T1000 (cell line): ENCODE results near the gene NRTN.
"Not testable (repeated sequence)": the region's sequence is repeated elsewhere in the genome, so short reads cannot be mapped to it uniquely, and the experiment has no call there.

Experiments used
- DNase-seq: peaks from one replicate; lab custom pipeline; 2025; ENCODE audit warnings: mixed read lengths; lab: John Stamatoyannopoulos, UW

The NRTN gene, protein sequence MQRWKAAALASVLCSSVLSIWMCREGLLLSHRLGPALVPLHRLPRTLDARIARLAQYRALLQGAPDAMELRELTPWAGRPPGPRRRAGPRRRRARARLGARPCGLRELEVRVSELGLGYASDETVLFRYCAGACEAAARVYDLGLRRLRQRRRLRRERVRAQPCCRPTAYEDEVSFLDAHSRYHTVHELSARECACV

DNA sequence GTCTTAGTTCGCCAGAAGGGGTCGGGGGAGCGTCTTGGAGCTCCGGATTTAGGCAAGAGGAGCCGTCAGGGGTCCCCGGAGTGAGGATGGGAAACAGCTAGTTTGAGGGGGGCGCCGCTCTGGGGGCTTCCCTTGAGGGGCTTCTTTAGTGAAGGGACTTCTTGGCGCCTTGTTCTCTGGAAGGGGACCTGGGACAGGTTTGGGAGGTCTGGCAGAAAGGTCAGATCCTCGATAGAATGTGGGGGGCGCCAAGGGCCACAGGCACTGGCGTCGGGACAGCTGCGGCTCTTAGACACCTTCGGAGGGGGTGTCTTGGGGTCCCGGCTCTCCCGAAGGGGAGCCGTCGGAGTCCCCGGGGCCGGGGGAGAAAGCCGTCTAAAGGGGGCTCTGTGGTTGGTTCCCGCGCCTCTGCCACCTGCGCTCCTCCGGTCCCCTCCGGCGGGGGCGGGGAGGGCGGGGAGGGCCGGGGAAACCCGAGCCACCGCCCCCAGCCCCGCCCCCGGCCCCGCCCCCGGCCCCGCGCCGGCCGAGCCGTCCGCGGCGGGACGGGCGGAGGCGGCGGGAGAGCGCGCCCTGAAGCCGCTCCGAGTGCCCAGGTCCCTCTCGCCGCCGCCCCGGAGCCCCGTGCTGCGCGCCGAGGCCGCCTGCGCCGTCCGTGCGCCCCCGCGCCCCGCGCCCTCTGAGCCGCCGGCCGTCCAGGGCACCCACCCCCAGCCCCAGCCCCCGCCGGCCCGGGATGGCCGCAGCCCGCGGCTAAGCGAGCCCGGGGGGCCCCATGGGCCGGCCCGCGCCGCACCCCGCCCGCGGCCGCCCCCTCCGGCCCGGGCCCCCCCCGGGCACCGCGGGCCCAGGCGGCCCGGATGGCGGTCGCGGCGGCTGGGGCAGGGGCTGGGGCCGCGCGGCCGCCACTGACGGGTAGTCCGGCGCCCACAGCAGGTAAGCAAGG is at the start of gene NRTN:
Gene NRTN (plus strand): TSS at position 552 of the 946 bp plus-strand sequence. CDS start 19,099 bp downstream, outside the sequence.
- DNase-seq = no peak

DNA sequence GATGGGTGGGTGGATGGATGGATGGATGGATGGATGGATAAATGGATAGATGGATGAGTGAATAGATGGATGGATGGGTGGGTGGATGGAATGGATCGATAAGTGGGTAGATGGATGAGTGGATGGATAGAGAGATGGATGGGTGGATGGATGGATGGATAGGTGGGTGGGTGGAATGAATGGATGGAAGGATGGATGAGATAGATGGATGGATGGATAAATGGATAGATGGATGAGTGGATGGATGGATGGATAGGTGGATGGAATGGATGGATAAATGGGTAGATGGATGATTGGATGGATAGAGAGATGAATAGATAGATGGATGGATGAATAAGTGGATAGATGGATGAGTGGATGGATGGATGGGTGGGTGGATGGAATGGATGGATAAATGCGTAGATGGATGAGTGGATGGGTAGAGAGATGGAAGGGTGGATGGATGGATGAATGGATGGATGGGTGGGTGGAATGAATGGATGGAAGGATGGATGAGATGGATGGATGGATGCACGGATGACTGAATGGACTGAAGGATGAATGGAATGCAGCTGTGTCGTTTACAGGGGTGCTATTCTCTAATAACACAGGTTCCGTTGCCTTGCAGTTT is 42.2 kb upstream of the NRTN start:
- no peak for DNase-seq

DNA sequence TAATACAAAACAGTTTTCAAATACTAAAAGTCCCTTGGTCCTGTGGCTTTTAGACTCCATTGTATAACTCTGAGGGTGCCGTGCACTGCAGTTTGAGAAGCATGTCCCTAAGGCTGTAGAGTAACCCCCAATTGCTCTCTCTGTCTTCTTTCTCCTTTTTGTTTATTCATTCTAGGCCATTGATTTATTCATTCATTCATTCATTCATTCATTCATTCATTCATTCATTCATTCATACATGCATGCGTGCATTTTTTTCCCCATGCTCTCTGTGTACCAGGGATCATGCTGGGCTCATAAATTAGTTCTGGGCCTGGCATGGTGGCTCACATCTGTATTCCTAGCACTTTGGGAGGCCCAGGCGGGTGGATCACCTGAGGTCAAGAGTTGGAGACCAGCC is 39.6 kb upstream of the NRTN start:
- DNase-seq = no peak

DNA sequence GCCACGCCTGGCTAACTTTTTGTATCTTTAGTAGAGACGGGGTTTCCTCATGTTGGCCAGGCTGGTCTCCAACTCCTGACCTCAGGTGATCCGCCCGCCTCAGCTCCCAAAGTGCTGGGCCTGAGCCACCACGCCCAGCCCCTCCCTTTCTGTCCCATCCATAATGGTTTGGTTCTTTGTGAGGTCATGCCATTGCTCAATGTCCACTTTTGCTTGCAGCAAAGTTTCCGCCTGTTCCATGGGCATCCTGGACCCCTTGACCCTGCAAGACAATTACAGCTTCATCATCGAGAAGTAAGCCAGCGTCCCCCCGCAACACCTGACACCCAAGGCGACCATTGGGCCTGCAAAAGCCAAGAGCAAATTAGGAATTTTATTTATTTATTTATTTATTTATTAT is 36.9 kb upstream of the NRTN start:
- DNase-seq = no peak

DNA sequence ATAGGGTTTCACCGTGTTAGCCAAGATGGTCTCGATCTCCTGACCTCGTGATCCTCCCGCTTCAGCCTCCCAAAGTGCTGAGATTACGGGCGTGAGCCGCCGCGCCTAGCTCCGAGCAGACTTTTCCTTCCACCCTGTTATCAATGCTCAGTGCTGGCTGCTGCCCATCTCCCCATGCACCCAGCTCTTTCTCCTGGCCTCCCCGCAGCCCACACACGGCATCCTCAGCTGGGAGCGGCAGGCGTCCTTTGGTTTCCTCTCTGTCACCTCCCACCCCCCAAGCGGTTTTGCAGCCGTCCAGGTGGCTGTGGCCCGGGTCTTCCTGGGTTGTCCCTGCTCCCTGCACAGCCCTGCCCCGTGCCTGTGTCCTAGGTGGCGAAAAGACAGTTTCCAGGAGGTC is 32.5 kb upstream of the NRTN start:
- DNase-seq = no peak

DNA sequence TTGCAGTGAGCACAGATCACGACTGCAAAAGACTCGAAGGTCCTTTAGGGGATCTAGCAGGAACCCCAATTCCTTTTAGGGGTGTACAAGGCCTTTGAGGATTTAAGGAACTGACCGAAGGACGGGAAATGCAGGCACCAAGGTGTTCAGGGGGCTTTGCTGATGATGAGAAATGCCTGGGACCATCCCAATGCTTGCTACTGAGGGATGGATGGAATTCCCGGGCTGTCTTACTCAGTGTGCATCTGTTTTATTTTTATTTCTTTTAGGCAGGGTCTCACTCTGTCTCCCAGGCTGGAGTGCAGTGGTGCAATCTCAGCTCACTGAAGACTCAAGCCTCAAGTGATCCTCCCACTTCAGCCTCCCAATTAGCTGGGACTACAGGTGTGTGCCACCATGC is 31.6 kb upstream of the NRTN start:
- DNase-seq = no peak

DNA sequence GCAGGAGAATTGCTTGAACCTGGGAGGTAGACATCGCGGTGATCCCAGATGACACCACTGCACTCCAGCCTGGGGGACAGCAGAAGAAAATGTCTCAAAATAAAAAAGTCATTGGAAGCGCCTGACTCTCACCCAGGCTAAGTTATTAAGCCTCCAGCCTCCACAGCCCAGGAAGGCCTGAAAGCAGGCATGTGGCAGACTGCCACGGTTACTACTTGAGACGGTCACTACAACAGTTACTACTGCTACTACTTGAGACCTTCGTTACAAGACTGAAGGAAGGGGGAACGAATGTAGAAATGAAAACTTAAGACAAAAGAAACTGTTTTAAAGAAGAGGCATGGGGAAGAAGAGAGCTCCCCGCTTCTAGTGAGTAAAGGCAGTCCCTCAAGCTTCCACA is 29.9 kb upstream of the NRTN start:
- DNase-seq = no peak

DNA sequence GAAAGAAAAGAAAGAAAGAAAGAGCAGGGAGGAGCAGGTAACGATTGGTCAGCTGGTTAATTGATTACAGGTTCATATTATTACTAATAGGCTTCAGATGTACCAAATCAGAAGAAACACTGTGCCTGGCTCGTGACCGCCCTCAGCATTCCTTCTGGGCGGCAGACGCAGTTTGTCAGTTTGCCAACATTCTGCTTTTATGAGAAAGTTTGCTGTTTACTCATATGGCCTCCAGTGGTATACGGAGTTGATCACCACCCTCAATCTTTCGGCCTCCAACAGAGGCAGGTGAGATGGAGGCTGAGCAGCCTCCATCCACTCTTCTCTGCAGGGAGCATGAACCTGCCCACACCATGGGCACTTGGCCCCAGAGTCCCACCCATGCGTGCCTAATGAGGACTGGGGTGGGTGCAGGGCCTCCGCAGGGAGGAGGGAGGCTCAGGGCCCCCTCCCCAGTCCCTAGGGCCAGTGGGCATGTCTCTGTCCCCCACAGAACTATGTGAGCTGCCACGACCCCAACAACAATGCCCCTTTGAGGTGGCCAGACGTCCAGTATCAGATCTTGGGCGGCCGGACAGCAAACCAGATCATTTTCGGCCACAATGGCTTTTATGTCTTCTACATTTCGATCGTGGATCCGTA is 29.1 kb upstream of the NRTN start:
- DNase-seq = peak; percentile 9

DNA sequence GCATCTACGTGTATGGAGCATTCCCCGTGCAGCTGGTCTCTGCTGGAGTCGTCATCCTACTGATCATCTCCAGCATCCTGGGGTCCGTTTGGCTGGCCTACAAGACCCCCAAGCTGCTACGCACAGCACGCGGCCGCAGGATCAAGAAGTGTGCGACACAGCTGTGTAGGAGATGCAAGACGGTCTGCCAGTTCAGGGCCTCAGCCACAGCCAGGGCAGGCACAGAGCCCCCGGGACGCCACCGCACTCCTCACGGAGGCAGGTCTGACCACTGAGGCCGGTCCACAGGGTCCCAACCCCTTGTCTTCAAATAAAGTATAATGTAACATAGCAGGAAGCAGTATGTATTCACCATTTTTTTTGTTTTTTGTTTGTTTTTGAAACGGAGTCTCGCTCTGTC is 26.5 kb upstream of the NRTN start:
- no peak for DNase-seq

DNA sequence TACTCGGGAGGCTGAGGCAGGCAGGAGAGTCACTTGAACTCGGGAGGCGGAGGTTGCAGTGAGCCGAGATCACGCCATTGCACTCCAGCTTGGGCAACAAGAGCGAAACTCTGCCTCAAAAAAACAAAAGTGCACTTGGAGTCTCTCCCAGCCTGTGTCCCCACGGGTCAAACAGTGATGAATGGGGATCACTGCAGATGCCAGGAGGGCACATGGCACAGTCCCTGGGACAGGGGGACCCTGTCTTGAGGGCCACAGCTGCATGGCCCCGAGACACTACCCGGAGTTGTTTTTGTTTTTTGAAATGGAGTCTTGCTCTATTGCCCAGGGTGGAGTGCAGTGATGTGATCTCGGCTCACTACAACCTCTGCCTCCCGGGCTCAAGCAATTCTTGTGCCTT is 24.0 kb upstream of the NRTN start:
- DNase-seq = not testable (repeated sequence)

DNA sequence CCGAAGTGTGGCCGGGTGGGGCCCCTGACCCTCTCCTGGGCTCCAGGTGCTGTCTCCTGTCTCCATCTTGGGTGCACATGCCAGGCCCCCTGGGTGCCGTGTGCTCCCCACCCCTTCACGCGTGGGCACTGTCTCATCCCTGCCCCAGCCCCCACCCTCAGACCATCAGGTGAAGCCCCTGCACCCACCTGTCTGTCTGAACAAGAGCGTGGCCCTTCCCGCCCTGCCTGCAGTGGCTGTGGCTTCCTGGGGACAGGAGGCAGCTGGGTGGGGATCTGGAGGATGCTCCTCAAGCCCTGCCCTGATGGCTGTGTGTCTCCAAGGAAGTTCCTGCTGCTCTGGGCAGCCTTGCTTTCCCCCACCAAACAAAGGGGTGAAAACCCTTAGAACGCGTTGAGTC is 22.5 kb upstream of the NRTN start:
- DNase-seq = no peak

DNA sequence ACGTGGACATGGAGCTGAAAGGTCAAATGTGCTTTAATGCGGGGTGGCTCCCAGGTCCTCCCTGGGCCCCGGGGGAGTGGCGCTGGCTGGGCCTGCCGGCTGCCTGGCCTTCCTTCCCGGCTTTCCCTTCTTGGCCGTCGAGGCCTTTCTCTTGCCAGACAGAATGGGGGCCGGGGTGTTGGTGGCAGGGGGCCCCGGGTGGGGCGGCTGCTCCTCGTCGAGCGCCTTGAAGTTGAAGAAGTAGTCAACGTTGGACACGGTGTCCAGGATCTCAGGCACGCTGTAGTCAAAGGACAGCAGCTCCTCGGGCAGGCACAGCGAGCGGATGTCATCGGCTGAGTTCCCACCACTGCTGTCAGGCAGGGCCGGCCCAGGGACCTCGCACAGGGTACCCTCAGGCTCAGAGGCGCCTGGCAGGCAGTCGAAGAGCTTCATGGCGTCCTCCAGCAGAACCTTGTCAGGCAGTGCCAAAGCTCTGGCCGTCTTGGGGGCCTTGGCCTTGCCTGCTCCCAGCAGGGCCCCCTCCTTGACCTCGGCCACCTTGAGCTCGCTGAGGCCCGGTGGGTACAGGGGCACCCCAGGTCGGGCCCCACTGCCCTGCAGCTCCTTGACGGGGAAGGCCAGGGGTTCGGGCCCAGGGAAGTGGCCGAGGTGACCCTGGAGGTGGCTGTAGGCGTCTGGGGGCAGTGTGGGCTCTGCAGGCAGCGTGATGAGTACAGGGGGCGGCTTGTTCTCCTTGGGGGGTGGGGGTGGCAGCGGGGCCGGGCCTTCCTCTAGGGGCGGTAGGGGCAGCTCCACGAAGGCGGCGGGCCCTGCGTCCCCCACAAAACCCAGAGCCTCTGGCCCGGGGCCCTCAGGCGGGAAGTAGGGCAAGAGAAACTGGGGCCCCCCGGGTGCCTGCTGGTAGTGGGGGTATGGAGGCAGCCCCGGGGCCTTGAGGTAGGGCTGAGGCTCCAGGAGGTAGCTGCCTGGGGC is 21.6 kb upstream of the NRTN start:
- DNase-seq = no peak

DNA sequence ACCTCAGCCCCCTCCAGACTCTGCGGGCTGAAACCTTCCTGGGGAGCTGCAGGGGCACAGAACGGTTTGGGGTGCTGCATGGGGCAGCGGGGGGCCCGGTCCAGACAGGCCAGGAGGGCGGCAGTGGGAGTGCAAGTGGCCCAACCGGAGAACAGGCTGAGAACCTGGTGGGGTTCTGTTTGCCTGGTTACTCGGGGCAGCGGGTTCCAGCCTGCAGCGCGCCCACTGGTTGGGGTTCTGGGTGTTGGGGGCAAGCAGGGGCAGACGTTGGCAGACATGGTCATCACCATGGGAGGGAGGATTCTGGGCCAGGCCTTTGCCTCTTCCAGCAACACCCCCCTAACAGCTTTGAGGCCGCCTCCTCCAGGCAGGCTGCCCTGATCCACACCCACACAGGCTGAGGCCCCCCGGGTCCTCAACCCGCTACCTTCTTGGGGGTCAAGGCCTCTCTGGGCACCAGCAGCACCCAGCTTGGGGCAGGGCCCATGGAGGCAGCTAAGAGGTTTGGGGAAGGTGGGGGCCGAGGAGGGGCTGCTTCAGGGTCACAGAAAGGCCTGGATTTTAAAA is 20.2 kb upstream of the NRTN start, which contains the start of gene PRR22:
Gene PRR22 (minus strand): TSS at position 166 of the 567 bp plus-strand sequence. CDS start 86 bp downstream, at position 80.
- no peak for DNase-seq

DNA sequence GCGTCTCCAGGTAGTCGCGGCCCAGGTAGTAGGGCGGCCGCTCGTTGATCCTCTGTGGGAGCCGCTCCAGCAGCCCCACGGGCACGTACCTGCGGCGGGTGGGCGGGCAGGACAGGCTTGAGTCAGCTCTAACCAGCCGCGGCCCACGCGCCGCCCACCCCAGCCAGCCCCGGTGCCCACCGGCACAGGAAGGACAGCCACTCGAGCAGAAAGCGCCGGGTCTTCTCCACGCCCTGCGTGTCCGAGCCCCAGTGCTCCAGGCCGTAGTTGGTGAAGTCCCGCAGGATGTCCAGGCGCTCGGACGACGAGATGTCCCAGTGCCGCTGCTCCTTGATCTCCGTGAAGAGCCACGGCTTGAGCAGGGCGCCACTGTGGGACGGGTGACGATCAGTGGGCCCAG is 19.4 kb upstream of the NRTN start:
- no peak for DNase-seq

DNA sequence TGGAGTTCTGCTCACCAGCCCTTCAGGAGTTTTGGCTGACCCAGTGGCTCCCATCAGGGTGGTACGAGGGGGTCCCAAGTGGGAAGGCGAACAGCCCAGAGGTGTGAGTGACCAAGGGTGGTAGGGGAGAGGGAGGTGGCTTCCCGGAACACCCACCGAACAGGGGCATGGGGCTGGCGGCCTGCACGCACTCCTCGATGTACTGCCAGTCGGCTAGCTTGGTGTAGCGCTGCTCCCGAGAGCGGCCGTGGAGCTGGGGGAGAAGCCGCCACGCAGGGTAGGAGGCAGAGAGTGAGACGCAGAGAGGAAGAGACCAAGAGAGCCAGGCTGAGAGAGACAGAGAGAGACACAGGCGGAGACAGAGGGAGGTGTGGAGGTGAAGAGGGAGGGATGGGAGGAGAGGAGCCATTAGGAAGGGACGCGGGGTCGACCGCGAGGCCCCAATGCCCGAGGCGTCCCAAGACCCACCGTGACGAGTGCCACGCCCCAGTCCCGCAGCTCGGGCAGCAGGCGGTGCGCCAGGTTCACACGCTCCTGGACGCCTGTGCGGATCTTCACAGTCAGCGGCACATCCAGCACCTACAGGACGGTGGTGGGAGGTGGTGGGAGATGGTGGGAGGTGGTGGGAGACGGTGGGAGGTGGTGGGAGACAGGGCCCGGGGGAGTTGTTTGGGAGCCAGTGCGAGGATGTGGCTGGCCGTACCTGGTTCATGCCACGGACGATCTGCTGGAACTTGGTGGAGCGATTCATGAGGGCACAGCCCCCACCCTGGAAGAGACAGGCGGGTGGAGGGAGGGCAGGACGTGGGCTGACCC is 18.1 kb upstream of the NRTN start:
- DNase-seq = no peak

DNA sequence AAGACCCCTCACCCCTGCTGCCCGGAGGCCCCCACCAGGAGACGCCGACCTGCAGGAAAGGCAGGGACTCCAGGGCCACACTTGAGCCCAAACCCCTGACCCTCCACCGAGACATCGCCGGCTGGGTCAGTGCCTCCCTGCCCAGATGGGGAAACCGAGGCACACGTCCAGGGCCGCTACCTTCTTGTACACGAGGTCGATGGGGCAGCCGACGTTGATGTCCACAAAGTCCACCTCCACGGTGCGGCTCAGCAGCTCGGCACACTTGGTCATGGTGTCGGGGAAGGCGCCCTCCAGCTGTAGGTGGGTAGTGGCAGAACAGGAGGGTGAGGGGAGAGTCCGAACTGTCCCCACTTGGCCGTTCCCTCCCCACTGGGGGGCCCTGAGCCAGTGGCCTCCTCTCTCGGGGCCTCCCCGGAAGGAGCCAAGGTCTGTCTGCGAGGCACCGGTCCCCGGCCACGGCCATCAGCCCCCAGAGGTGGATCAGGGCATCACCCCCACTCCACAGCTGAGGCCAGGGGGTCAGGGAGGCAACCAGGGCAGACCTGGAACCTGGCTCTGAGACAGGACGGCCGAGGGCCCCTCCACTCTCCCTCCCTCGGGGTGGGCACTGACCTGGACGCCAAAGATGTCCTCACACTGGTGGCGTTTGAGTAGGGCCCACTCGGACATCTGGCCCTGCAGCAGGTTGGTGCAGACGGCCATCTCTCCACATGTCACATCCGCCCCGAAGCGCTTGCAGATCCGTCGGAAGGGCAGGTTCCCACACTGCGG is 17.3 kb upstream of the NRTN start:
- no peak for DNase-seq

DNA sequence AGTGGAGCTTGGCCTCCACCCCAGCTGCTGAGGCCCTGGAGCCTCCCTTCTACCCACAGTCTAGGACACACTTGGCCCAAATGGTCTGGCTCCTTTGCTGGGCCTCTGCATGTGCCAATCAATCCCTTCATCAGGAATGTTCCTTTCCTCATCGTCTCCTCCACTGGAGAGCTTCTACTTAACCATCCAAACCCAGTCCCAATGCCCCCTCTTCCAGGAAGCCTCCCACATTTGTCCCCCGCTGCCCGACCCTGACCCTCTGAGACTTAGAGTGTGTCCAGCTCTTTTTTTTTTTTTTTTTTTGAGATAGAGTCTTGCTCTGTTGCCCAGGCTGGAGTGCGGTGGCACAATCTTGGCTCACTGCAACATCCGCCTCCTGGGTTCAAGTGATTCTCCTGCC is 16.4 kb upstream of the NRTN start:
- DNase-seq = no peak

DNA sequence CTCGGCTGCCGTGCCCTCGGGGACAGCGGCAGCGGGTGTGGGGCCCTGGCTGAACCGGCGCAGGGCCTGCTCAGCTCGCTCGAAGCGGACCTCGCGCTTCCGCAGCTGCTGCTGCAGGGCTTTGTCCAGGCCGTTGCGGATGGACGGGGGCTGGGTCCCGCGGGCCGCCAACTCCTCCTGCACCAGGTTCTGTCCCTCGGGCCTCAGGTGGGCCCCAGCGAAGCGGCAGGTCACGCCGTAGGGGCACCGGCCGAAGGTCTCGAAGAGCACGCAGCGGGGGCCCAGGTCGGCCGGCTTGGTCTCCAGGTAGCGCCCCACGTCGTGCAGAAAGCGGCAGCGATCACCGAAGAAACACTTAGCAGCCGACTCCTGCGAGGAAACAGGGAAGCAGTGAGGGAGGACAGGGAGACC is 15.5 kb upstream of the NRTN start:
- DNase-seq = no peak

DNA sequence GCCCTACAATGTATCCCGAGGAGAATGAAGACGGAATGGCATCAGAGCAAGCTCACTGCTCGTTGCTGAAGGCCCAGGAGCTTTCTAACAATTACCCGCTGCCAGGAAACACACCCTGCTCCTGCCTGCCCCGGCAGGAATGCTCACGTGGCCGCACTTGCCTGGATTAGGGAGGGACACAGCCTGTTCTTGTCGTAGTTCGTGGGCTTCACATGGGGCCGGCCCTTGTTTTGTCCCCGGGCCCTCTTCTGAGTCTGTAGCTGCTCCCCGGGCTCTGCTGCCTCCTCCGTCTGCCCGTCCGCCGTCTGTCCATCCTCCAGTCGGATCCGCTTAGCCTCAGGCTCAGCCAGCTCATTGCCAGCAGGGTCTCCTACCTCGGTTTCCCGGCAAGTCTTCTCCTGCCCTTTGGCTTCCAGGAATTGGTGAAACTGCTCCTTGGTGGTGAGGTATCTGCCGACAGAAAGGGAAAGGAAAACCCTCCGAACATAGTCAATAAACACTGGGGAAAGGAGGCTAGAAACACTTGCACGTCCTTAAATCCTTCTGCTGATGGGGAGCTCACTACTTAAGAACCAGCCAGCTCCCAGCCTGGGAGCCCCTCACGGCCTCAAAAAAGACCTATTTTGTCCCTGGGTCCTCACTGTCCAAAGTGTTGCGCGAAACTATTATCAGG is 14.8 kb upstream of the NRTN start:
- DNase-seq = no peak
